Naive thymus-derived CD8-positive, alpha-beta T cell (primary cell): Measurements from ENCODE around the gene PCDH11X. TPM values are rescaled to one million over a fixed set of nuclear protein-coding genes. Genes with fewer than 3 reads are reported as not detected.
"Not testable (repeated sequence)": the region's sequence is repeated elsewhere in the genome, so short reads cannot be mapped to it uniquely, and the experiment has no call there.

ENCODE experiments used
- ATAC-seq, 2 donors: fragments of 150-1000 bp; cut with Tn5 transposase in 1 of 2; sonication (Bioruptor Pico), chemical (Tn5 transposase) in 1 of 2; 1 replicate in 1 of 2; 2 replicates in 1 of 2; pipeline ENCODE4 v1.10.0; 2021; ENCODE audit warnings: mild to moderate bottlenecking in 2 of 2, moderate library complexity in 2 of 2
- POLR2A ChIA-PET: fragments of 350-600 bp; sonication (Branson Sonifier 250); formaldehyde crosslinking; loops from one replicate; lab custom pipeline; 2021; ENCODE audit warnings: antibody characterized with exemption; lab: Charles Lee
- DNase-seq, 10 donors: peaks; one replicate each; pipeline versions ENCODE4 v3.0.0 to v3.0.0-alpha.2; 2020 to 2022
- H3K27ac Mint-ChIP-seq, 10 donors: one replicate each; pipeline ENCODE4 v1.8.0; 2020 to 2022; ENCODE audit warnings: mild to moderate bottlenecking in 10 of 10, mixed read lengths in 10 of 10, moderate library complexity in 4 of 10, inconsistent platforms in 1 of 10
- H3K27me3 Mint-ChIP-seq, 5 donors: one replicate each; pipeline ENCODE4 v1.8.0; 2021 to 2022; ENCODE audit warnings: mixed read lengths in 5 of 5
- H3K36me3 Mint-ChIP-seq, 3 donors: one replicate each; pipeline ENCODE4 v1.8.0; 2020 to 2022; ENCODE audit warnings: mixed read lengths in 3 of 3, mild to moderate bottlenecking in 2 of 3, inconsistent platforms in 1 of 3
- H3K4me1 Mint-ChIP-seq, 4 donors: one replicate each; pipeline ENCODE4 v1.8.0; 2021 to 2022; ENCODE audit warnings: mixed read lengths in 4 of 4
- H3K4me3 Mint-ChIP-seq, 10 donors: one replicate each; pipeline ENCODE4 v1.8.0; 2020 to 2022; ENCODE audit warnings: mild to moderate bottlenecking in 10 of 10, mixed read lengths in 10 of 10, moderate library complexity in 6 of 10, inconsistent platforms in 1 of 10
- H3K9me3 Mint-ChIP-seq, 9 donors: one replicate each; pipeline ENCODE4 v1.8.0; 2020 to 2022; ENCODE audit warnings: mixed read lengths in 9 of 9, mild to moderate bottlenecking in 3 of 9, inconsistent platforms in 1 of 9, moderate library complexity in 1 of 9
- polyA plus RNA-seq, 3 donors: library from polyadenylated mRNA; unstranded; fragments of 300-500 nt; fragmentation: Illumina TruSeq; gene quantifications; one replicate each; pipeline ENCODE4 v1.2.3, GENCODE V29; 2021
- total RNA-seq, 8 experiments: library from RNA in 2 of 8; stranded (reverse) in 2 of 8; gene quantifications; one replicate each; pipeline ENCODE4 v1.2.3 and lab custom pipeline; 2021 to 2026

PCDH11X gene
- total RNA-seq (not detected), polyA plus RNA-seq (not detected), total RNA-seq (lab: John Stamatoyannopoulos, UW) (0 reads per million in 6 experiments)

- peak within 1 kb of the TSS in 1 of 10 donors; percentile 14 for H3K4me3 Mint-ChIP-seq
- POLR2A ChIA-PET, H3K27me3 Mint-ChIP-seq, H3K36me3 Mint-ChIP-seq, H3K27ac Mint-ChIP-seq, H3K9me3 Mint-ChIP-seq, H3K4me1 Mint-ChIP-seq: not testable (repeated sequence)
- ATAC-seq = peak; percentile 14 to 33
- peak in 1 of 10 donors; percentile 0 for DNase-seq
These were observed at the start of gene PCDH11X for GRCh38 chrX:91779135-91779534. PCDH11X (plus strand) TSS chrX:91779375; CDS start chrX:91835505, 56,130 bp downstream.

- H3K4me1 Mint-ChIP-seq, H3K36me3 Mint-ChIP-seq, DNase-seq, POLR2A ChIA-PET, H3K27ac Mint-ChIP-seq, H3K9me3 Mint-ChIP-seq, H3K4me3 Mint-ChIP-seq, ATAC-seq, H3K27me3 Mint-ChIP-seq: not testable (repeated sequence)
These were observed 31.7 kb upstream of the PCDH11X start for GRCh38 chrX:91747446-91747845.

- ATAC-seq, H3K27me3 Mint-ChIP-seq, DNase-seq, H3K4me1 Mint-ChIP-seq, POLR2A ChIA-PET, H3K36me3 Mint-ChIP-seq, H3K4me3 Mint-ChIP-seq, H3K27ac Mint-ChIP-seq, H3K9me3 Mint-ChIP-seq: not testable (repeated sequence)
These were observed 26.2 kb upstream of the PCDH11X start for GRCh38 chrX:91753022-91753421.

GRCh38 chrX:91770619-91771488, 8.3 kb upstream of the PCDH11X start:
- DNase-seq (peak in 3 of 10 donors; percentile 9 to 26 (median 21)), ATAC-seq (peak; percentile 68 to 86)
- H3K4me3 Mint-ChIP-seq = peak overlapping the region in 6 of 10 donors; percentile 19 to 73 (median 52)

GRCh38 chrX:91773943-91774342, 5.2 kb upstream of the PCDH11X start:
- not testable (repeated sequence) for H3K4me3 Mint-ChIP-seq

More at GRCh38 chrX:91770619-91771488, 8.3 kb upstream of the PCDH11X start:
- peak overlapping the region in 1 of 10 donors; percentile 39 for H3K27ac Mint-ChIP-seq
- H3K4me1 Mint-ChIP-seq, H3K36me3 Mint-ChIP-seq, POLR2A ChIA-PET, H3K27me3 Mint-ChIP-seq, H3K9me3 Mint-ChIP-seq: not testable (repeated sequence)

GRCh38 chrX:91780008-91780407, 833 bp downstream of the PCDH11X start:
- ATAC-seq, H3K27ac Mint-ChIP-seq, POLR2A ChIA-PET, DNase-seq, H3K36me3 Mint-ChIP-seq, H3K4me1 Mint-ChIP-seq, H3K9me3 Mint-ChIP-seq, H3K27me3 Mint-ChIP-seq: not testable (repeated sequence)
- H3K4me3 Mint-ChIP-seq = peak overlapping the region in 1 of 10 donors; percentile 14

More at GRCh38 chrX:91773943-91774342, 5.2 kb upstream of the PCDH11X start:
- H3K4me1 Mint-ChIP-seq, POLR2A ChIA-PET, H3K9me3 Mint-ChIP-seq, DNase-seq, H3K27ac Mint-ChIP-seq, ATAC-seq, H3K27me3 Mint-ChIP-seq, H3K36me3 Mint-ChIP-seq: not testable (repeated sequence)

GRCh38 chrX:91780698-91781097, 1.5 kb downstream of the PCDH11X start:
- H3K9me3 Mint-ChIP-seq, ATAC-seq, POLR2A ChIA-PET, H3K27me3 Mint-ChIP-seq, H3K4me1 Mint-ChIP-seq, H3K36me3 Mint-ChIP-seq, DNase-seq: not testable (repeated sequence)
- Mint-ChIP-seq H3K27ac (peak overlapping the region in 1 of 10 donors; percentile 56), H3K4me3 (peak overlapping the region in 1 of 10 donors; percentile 14)

GRCh38 chrX:91781553-91782298, 2.6 kb downstream of the PCDH11X start:
- not testable (repeated sequence) for H3K9me3 Mint-ChIP-seq

GRCh38 chrX:91782825-91783224, 3.6 kb downstream of the PCDH11X start:
- POLR2A ChIA-PET, H3K9me3 Mint-ChIP-seq, DNase-seq, H3K27me3 Mint-ChIP-seq, H3K4me3 Mint-ChIP-seq, H3K36me3 Mint-ChIP-seq, H3K27ac Mint-ChIP-seq, ATAC-seq, H3K4me1 Mint-ChIP-seq: not testable (repeated sequence)

More at GRCh38 chrX:91781553-91782298, 2.6 kb downstream of the PCDH11X start:
- H3K27ac Mint-ChIP-seq, DNase-seq, H3K36me3 Mint-ChIP-seq, H3K4me1 Mint-ChIP-seq, POLR2A ChIA-PET, H3K27me3 Mint-ChIP-seq, ATAC-seq: not testable (repeated sequence)
- H3K4me3 Mint-ChIP-seq = peak overlapping the region in 1 of 10 donors; percentile 10

- H3K27ac Mint-ChIP-seq, ATAC-seq, H3K9me3 Mint-ChIP-seq, H3K4me3 Mint-ChIP-seq, H3K4me1 Mint-ChIP-seq, DNase-seq, POLR2A ChIA-PET, H3K27me3 Mint-ChIP-seq, H3K36me3 Mint-ChIP-seq: not testable (repeated sequence)
These were observed 38.4 kb downstream of the PCDH11X start for GRCh38 chrX:91817537-91817936.

GRCh38 chrX:91825321-91825720, 46.1 kb downstream of the PCDH11X start:
- H3K4me1 Mint-ChIP-seq, H3K27ac Mint-ChIP-seq, DNase-seq, H3K9me3 Mint-ChIP-seq, POLR2A ChIA-PET, H3K36me3 Mint-ChIP-seq, ATAC-seq, H3K4me3 Mint-ChIP-seq, H3K27me3 Mint-ChIP-seq: not testable (repeated sequence)
